ENCODE results near the gene MAML1. TPM values are rescaled to one million over a fixed set of nuclear protein-coding genes. Genes with fewer than 3 reads are reported as not detected.

MAML1 gene
- total and polyA plus RNA-seq, 10 of the 15 experiments (the other 5 are each of a cell fraction or from before 2014, with no cell fraction given) = 0.42 to 23.9 (median 7.3) TPM

- FAIRE-seq = no peak
- no TSS peak for BruUV-seq (replicated peaks)
- ATAC-seq = no peak
- Histone ChIP-seq H2AFZ (ENCODE audit: control insufficient read depth, low read depth, low read length) (no peak overlapping the region), H3K36me3 (ENCODE audit: control insufficient read depth in 2 of 2, insufficient read depth in 2 of 2, low read length in 1 of 2) (peaks cover 2 to 6% of the 10 kb centered on the region in 2 experiments; a peak in 3 of 4 replicates), H3K27ac (ENCODE audit: control insufficient read depth, insufficient read depth) (no peak overlapping the region), H3K79me2 (ENCODE audit: control insufficient read depth, insufficient read depth, low read length) (peaks cover 36% of the 10 kb centered on the region), H3K4me3 (no peak overlapping the region), H3K4me2 (ENCODE audit: control insufficient read depth, insufficient read depth) (no peak overlapping the region), H3K9ac (ENCODE audit: control insufficient read depth, insufficient read depth, low read length) (no peak overlapping the region), H3K4me1 (ENCODE audit: control insufficient read depth, insufficient read depth, low read length) (no peaks in the 10 kb centered on the region), H3K27me3 (replicated peaks in 1 of 2; ENCODE audit: control insufficient read depth in 2 of 2, insufficient read depth in 2 of 2, low read length in 1 of 2) (no peaks in the 10 kb centered on the region), H3K9me3 (replicated peaks; ENCODE audit: control insufficient read depth, insufficient read depth, low read length) (no peaks in the 10 kb centered on the region), H4K20me1 (ENCODE audit: control insufficient read depth, insufficient read depth) (no peaks in the 10 kb centered on the region)
- SMC1A ChIA-PET (ENCODE audit: uncharacterized antibody, unreplicated experiment) = no interaction called here
- in situ Hi-C loops (cut with MboI) (no loop called here), intact Hi-C loops (cut with micrococcal nuclease; ENCODE audit: unreplicated experiment) (no loop called here)
- WGBS (ENCODE audit: insufficient coverage, insufficient replicate concordance, low lambda C conversion rate, missing lambda C conversion rate) = 67% methylated on average over 3 of the region's 3 CpGs
- RAD21 ChIA-PET (ENCODE audit: unreplicated experiment) = no interaction called here
- TF ChIP-seq RAD51 (IDR thresholded peaks at IDR 0.05) = no peak
- TF ChIP-seq TBL1XR1 (IDR thresholded peaks at IDR 0.05; ENCODE audit: low read depth, low read length) = no peak
- TF ChIP-seq IRF4 (IDR thresholded peaks at IDR 0.05; ENCODE audit: low read depth, low read length) = no peak
- TF ChIP-seq KLF5 (IDR thresholded peaks at IDR 0.05; ENCODE audit: partially characterized antibody) = no peak
- TF ChIP-seq IRF5 (IDR thresholded peaks at IDR 0.05; ENCODE audit: borderline replicate concordance) = no peak
- TF ChIP-seq BRCA1 (IDR thresholded peaks at IDR 0.05; ENCODE audit: low read depth, low read length) = no peak
- TF ChIP-seq ZNF622 (IDR thresholded peaks at IDR 0.05) = no peak
- TF ChIP-seq CBX3 (IDR thresholded peaks at IDR 0.05; ENCODE audit: borderline replicate concordance, low read depth) = no peak
- no peak for TF ChIP-seq ESRRA (IDR thresholded peaks at IDR 0.05; ENCODE audit: low read length)
- no peak for TF ChIP-seq NFYB (IDR thresholded peaks at IDR 0.05; ENCODE audit: insufficient read depth, low read depth, low read length)
- TF ChIP-seq TCF3 (IDR thresholded peaks at IDR 0.05; ENCODE audit: borderline replicate concordance, insufficient read depth, low read depth, low read length) = no peak
- no peak for TF ChIP-seq RBBP5 (conservative IDR thresholded peaks at IDR 0.05)
- TF ChIP-seq BACH1 (IDR thresholded peaks at IDR 0.05; ENCODE audit: borderline replicate concordance) = no peak
- TF ChIP-seq ETV6 (conservative IDR thresholded peaks at IDR 0.05 in 1 of 2, IDR thresholded peaks at IDR 0.05 in 1 of 2; ENCODE audit: borderline replicate concordance in 1 of 2, low read depth in 1 of 2) = no peak
- TF ChIP-seq MAX (IDR thresholded peaks at IDR 0.05; ENCODE audit: low read depth, low read length) = no peak
- TF ChIP-seq GATAD2B (conservative IDR thresholded peaks at IDR 0.05; ENCODE audit: low read depth) = no peak
- no peak for TF ChIP-seq ZNF274 (IDR thresholded peaks at IDR 0.05; ENCODE audit: insufficient read depth, insufficient read length)
- no peak for TF ChIP-seq ATF2 (IDR thresholded peaks at IDR 0.05; ENCODE audit: low read length)
- POLR2A ChIA-PET = no interaction called here
- no peak for DNase-seq (ENCODE audit: low read depth, low spot score)
- CTCF ChIA-PET = no interaction called here
Observed at GRCh38 chr5:179747811-179748210, 15.2 kb downstream of the MAML1 start.
